ENCODE measurements around the gene QDPR.
"Not testable (repeated sequence)": the region's sequence is repeated elsewhere in the genome, so short reads cannot be mapped to it uniquely, and the experiment has no call there.

The QDPR gene

DNA sequence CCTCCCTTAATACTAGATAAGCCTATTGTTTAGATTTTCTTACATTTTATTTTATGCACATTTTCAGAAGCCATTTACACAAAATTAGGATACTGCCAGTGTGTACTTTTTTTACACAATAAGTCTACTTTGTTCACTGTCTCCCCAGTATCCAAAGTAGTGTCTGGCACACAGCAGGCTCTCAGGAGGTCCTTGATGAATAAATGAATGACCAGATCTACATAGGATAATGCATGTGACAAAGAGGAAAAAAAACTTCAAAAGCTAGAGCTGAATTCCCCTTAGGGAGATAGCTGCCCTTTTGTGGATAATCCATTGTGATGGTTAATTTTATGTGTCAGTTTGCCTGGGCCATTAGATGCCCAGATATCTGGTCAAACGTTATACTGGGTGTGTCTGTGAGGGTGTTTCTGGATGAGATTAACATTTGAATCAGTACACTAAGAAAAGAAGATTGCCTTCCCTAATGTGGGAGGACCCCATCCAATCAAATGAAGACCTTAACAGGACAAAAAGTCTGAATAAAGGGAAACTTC is 61.6 kb downstream of the QDPR start:
- Histone ChIP-seq H3K4me3 (ENCODE audit: low read depth, low read length) (no peak overlapping the region), H3K27me3 (ENCODE audit: insufficient read depth, low read depth, severe bottlenecking) (no peaks in the 10 kb centered on the region), H3K27ac (no peak overlapping the region), H3K36me3 (no peaks in the 10 kb centered on the region), H3K9me3 (ENCODE audit: severe bottlenecking) (no peaks in the 10 kb centered on the region)
- DNase-seq, result no peak
- TF ChIP-seq, protein P1, sequence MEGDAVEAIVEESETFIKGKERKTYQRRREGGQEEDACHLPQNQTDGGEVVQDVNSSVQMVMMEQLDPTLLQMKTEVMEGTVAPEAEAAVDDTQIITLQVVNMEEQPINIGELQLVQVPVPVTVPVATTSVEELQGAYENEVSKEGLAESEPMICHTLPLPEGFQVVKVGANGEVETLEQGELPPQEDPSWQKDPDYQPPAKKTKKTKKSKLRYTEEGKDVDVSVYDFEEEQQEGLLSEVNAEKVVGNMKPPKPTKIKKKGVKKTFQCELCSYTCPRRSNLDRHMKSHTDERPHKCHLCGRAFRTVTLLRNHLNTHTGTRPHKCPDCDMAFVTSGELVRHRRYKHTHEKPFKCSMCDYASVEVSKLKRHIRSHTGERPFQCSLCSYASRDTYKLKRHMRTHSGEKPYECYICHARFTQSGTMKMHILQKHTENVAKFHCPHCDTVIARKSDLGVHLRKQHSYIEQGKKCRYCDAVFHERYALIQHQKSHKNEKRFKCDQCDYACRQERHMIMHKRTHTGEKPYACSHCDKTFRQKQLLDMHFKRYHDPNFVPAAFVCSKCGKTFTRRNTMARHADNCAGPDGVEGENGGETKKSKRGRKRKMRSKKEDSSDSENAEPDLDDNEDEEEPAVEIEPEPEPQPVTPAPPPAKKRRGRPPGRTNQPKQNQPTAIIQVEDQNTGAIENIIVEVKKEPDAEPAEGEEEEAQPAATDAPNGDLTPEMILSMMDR (IDR thresholded peaks at IDR 0.05; ENCODE audit: low read depth, low read length), result no peak

DNA sequence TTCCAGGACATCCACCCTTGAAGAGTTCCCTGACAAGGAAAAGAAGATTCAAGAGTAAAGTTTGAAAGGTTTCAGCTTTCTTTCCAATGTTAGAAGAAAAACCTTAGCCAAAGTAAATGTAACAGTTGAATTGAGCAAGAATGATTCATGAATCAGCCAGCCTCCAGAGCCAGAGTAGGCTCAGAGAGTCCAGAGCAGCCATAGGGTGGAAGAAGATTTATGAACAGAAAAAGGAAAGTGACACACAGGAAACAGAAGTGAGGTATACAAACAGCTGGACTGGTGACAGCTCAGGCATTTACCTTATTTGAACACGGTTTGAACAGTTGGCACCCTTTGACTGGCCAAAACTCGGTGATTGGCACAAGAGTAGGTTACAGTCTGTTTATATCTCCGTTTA is 63.2 kb downstream of the QDPR start:
- Histone ChIP-seq H3K27ac (no peak overlapping the region), H3K9me3 (ENCODE audit: severe bottlenecking) (no peaks in the 10 kb centered on the region), H3K4me3 (ENCODE audit: low read depth, low read length) (no peak overlapping the region), H3K27me3 (ENCODE audit: insufficient read depth, low read depth, severe bottlenecking) (no peaks in the 10 kb centered on the region), H3K36me3 (no peaks in the 10 kb centered on the region)
- TF ChIP-seq, protein P1 (IDR thresholded peaks at IDR 0.05; ENCODE audit: low read depth, low read length), result no peak
- no peak for DNase-seq

DNA sequence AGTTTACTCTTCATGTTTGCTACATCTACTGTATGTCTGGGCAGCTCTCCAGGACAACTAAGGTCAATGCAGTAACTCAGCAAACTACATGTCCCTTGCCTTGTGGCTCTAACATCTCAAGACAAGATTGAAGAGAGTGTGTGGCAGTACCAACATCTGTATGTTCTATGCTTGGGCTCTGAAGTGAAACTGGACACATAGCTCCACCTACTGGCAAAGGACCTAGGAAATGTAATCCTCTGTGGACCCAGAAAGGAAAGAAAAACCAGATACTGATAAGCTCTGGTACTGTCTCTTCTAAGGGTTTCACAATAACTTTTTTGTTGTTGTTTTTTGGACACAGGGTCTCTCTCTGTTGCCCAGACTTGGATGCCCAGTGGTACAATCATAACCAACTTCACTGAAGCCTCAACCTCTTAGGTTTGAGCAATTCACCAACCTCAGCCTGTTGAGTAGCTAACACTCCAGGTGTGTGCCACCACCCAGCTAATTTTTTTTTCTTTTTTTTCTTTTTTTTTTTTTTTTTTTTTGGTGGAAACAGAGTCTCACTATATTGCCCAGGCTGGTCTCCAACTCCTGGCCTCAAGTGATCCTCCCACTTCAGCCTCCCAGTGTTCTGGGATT is 64.1 kb downstream of the QDPR start:
- DNase-seq, result peak; percentile 57
- Histone ChIP-seq H3K27me3 (ENCODE audit: insufficient read depth, low read depth, severe bottlenecking) (no peaks in the 10 kb centered on the region), H3K36me3 (no peaks in the 10 kb centered on the region), H3K27ac (no peak overlapping the region), H3K9me3 (ENCODE audit: severe bottlenecking) (no peaks in the 10 kb centered on the region), H3K4me3 (ENCODE audit: low read depth, low read length) (no peak overlapping the region)
- TF ChIP-seq, protein P1 (IDR thresholded peaks at IDR 0.05; ENCODE audit: low read depth, low read length), result peak; percentile 79

DNA sequence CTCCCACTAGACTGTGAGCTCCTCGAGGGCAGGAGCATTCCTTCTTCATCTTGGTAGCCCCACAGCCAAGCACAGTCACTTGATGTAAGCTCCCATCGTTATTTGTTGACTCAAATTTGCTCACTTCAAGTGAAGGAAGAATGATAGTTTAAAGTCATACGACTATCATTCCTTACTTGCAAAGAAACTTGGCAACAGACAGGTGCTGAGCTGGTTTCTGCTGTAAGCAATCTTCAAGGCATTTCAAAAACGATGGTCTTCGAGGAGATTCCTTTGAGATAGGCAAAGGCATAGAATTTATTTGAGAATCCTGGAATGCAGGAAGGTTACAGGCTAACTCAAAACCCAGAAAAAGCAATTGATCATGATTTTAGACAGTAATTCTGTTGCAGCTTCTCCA is 64.8 kb downstream of the QDPR start:
- Histone ChIP-seq H3K36me3 (no peaks in the 10 kb centered on the region), H3K9me3 (ENCODE audit: severe bottlenecking) (no peaks in the 10 kb centered on the region), H3K4me3 (ENCODE audit: low read depth, low read length) (no peak overlapping the region), H3K27me3 (ENCODE audit: insufficient read depth, low read depth, severe bottlenecking) (no peaks in the 10 kb centered on the region), H3K27ac (no peak overlapping the region)
- no peak for DNase-seq
- TF ChIP-seq, protein P1 (IDR thresholded peaks at IDR 0.05; ENCODE audit: low read depth, low read length), result no peak

DNA sequence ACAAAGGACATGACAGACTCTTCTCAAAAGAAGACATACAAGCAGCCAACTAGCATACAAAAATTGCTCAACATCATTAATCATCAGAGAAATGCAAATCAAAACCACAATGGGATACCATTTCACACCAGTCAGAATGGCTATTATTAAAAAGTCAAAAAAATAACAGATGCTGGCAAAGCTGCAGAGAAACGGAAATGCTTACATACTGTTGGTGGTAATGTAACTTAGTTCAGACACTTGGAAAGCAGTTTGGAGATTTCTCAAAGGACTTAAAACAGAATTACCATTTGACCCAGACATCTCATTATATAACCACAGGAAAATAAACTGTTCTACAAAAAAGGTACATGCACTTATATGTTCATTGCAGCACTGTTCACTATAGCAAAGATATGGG is 69.4 kb downstream of the QDPR start:
- H3K27me3 ChIP-seq (ENCODE audit: insufficient read depth, low read depth, severe bottlenecking); DNase-seq; H3K27ac ChIP-seq; H3K4me3 ChIP-seq (ENCODE audit: low read depth, low read length); H3K36me3 ChIP-seq; H3K9me3 ChIP-seq (ENCODE audit: severe bottlenecking): not testable (repeated sequence)

DNA sequence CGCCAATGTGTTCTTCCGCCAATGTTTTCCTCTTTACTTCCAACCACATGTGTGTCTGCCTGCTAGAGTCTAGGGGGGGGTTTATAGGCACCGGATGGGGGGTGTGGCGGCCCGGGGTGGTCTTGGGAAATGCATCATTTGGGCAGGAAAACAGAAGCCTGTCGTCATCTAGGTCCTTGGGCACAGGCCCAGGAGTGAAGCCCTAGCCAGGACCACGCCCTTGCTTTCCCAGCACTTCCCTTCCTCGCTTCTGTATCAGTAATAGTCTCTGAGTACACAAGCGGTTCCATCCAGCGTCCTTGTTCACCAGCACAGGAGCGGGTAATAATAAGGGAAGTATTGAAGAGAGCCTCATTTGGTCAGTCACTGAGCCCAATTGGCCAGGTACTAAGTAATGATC is 74.5 kb downstream of the QDPR start:
- Histone ChIP-seq H3K27ac (no peak overlapping the region), H3K27me3 (ENCODE audit: insufficient read depth, low read depth, severe bottlenecking) (peaks cover 8% of the 10 kb centered on the region), H3K4me3 (ENCODE audit: low read depth, low read length) (no peak overlapping the region), H3K9me3 (ENCODE audit: severe bottlenecking) (no peaks in the 10 kb centered on the region), H3K36me3 (no peaks in the 10 kb centered on the region)
- TF ChIP-seq, protein P1 (IDR thresholded peaks at IDR 0.05; ENCODE audit: low read depth, low read length), result no peak
- DNase-seq, result no peak
